Measurements from ENCODE around the gene TSGA10IP. TPM values are rescaled to one million over a fixed set of nuclear protein-coding genes. Genes with fewer than 3 reads are reported as not detected.

The TSGA10IP gene
- total RNA-seq, 1 experiment from 2014 or later: not detected

GRCh38 chr11:65973439-65974110 lies 28.3 kb downstream of the TSGA10IP start:
- ChIA-PET CTCF (no interaction called here), RAD21 (ENCODE audit: low non-redundant PET in 1 of 2, low total read pairs in 2 of 2, uncharacterized antibody in 2 of 2, unreplicated experiment in 2 of 2) (no interaction called here), POLR2A (interaction anchor here (0.5 kb wide), 1 partner anchor 41 kb away, joined by 3 read pairs; no protein-coding TSS in a partner anchor)
- Histone ChIP-seq H3K36me3 (ENCODE audit: control insufficient read depth in 1 of 2, insufficient read depth in 2 of 2, low read length in 2 of 2) (peaks cover 10 to 15% of the 10 kb centered on the region in 2 experiments; a peak in 3 of 4 replicates), H4K20me1 (ENCODE audit: insufficient read depth) (no peaks in the 10 kb centered on the region), H3K9me2 (ENCODE audit: insufficient read depth) (no peaks in the 10 kb centered on the region), H3K79me2 (ENCODE audit: insufficient read depth, low read length) (no peaks in the 10 kb centered on the region), H3K27me3 (ENCODE audit: insufficient read depth, low read length) (no peaks in the 10 kb centered on the region), H3K4me2 (ENCODE audit: low read length) (no peak overlapping the region), H3K27ac (ENCODE audit: low read depth, low read length) (no peak overlapping the region), H3K9ac (ENCODE audit: low read length) (no peak overlapping the region), H2AFZ (ENCODE audit: low read depth, low read length, poor library complexity, severe bottlenecking) (no peak overlapping the region), H3K4me3 (replicated peaks in 1 of 2; ENCODE audit: low read depth in 1 of 2, low read length in 2 of 2) (no peak overlapping the region), H3K9me3 (ENCODE audit: control insufficient read depth in 1 of 2, insufficient read depth in 1 of 2, low read depth in 1 of 2, low read length in 2 of 2) (no peaks in the 10 kb centered on the region), H3K4me1 (ENCODE audit: control insufficient read depth in 1 of 2, insufficient read depth in 2 of 2, low read length in 2 of 2) (no peaks in the 10 kb centered on the region)
- DNase-seq (ENCODE audit: low read depth, low spot score) (no peak), ATAC-seq (no peak)
- intact Hi-C loops (cut with micrococcal nuclease): no loop called here
- no TSS peak for BruUV-seq (replicated peaks)
- TF ChIP-seq JUND (IDR thresholded peaks at IDR 0.05): no peak
- TF ChIP-seq EZH2phosphoT487 (IDR thresholded peaks at IDR 0.05; ENCODE audit: borderline replicate concordance): no peak
- TF ChIP-seq POLR2A (IDR thresholded peaks at IDR 0.05; ENCODE audit: borderline replicate concordance, extremely low read depth, insufficient read depth, insufficient read length): no peak
- TF ChIP-seq ZBTB33 (IDR thresholded peaks at IDR 0.05; ENCODE audit: extremely low read depth, insufficient replicate concordance, low read length): no peak
- no peak for TF ChIP-seq SRF (IDR thresholded peaks at IDR 0.05; ENCODE audit: low read depth)
- TF ChIP-seq CTCF (IDR thresholded peaks at IDR 0.05 in 2 of 3, conservative IDR thresholded peaks at IDR 0.05 in 1 of 3; ENCODE audit: borderline replicate concordance in 1 of 3, insufficient read depth in 1 of 3, low read depth in 2 of 3, low read length in 2 of 3): no peak
- TF ChIP-seq FOSL1 (IDR thresholded peaks at IDR 0.05; ENCODE audit: low read depth): no peak
- TF ChIP-seq EGR1 (IDR thresholded peaks at IDR 0.05; ENCODE audit: low read depth): no peak
- no peak for TF ChIP-seq CBX3 (IDR thresholded peaks at IDR 0.05; ENCODE audit: low read depth)
- TF ChIP-seq SIN3A (IDR thresholded peaks at IDR 0.05; ENCODE audit: low read depth): no peak
- no peak for TF ChIP-seq REST (IDR thresholded peaks at IDR 0.05; ENCODE audit: low read depth)
- TF ChIP-seq ZFX (IDR thresholded peaks at IDR 0.05): no peak
- TF ChIP-seq ELF1 (IDR thresholded peaks at IDR 0.05; ENCODE audit: borderline replicate concordance, low read depth): no peak
- TF ChIP-seq RAD21 (IDR thresholded peaks at IDR 0.05; ENCODE audit: low read depth): no peak
- TF ChIP-seq ATF3 (IDR thresholded peaks at IDR 0.05): no peak
- TF ChIP-seq ZNF274 (IDR thresholded peaks at IDR 0.05; ENCODE audit: low read depth, low read length): no peak
- TF ChIP-seq SP1 (IDR thresholded peaks at IDR 0.05; ENCODE audit: low read depth): no peak
